HuH-7 (cell line): Measurements from ENCODE around the gene SOCS7.

ENCODE experiments used
- DNase-seq: peaks from one replicate; pipeline ENCODE4 v3.0.0; 2011; ENCODE audit warnings: low spot score

Gene SOCS7

DNA sequence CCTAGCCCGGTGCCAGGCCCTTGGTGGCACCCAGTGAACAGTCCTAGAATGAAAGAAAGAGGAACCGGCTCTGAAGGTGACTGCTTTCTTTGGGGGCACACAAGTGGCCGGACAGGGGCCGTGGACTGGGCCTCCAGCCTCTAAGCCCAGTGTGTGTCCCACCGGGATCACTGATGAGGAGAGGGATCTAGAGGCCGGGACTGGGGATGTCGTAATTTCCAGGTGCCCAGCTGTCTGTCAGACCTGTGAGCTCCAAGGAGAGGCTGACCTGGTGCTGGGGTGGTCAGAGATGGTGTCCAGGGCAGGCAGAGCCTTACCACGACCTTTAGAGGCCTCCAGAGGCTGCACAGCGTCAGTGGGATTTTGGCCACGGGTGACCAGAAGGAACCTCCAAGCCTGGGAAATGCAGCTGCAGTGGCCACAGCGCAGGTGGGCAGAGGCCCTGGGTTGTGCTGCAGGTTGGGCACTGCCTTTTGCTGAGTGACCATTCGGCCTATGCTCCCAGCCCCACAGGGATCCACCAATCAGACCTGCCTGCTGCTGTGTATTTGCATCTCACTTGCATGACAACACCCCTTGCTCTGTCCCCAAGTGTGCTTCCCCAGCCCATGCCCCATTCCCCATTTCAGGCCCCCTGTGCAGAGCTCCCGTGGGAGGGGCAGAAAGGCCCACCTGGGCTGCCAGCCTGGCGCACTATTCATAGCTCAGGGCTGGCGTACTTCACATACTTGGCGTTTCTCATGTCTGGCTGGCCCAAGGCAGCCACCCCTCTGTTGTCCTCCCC lies 89.2 kb downstream of the SOCS7 start:
- DNase-seq, result no peak

DNA sequence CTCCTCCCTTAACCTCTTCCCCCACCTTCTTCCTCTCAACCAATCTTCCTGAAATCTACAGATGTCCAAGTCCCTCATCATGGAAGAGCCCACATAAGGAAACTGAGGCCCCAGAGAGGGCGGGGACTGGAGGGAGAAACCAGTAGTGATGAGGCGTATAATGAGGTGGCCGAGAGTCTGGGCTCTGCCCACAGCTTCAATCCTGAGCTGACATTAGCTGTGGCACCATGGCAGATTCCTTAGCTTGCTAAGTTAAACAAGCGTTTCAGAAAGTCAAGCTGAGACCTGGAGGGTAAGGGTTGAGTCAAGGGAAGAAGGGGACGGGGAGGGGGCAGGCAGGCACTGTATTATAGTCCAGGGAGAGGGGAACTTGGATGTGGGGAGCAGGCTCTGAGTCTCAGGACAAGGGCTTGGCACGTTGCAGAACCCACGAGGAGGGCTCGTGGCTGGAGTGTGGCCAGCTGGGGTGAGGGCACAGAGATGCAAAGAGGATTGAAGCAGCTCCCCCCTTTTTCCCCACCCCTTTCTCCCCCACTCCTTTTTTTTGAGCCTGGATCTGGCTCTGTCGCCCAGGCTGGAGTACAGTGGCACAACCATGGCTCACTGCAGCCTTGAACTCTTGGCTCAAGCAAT lies 89.9 kb downstream of the SOCS7 start:
- no peak for DNase-seq

GRCh38 chr17:38442548-38442947 lies 90.9 kb downstream of the SOCS7 start:
- DNase-seq, result no peak

GRCh38 chr17:38443356-38444031 lies 91.8 kb downstream of the SOCS7 start:
- no peak for DNase-seq

GRCh38 chr17:38444151-38444550 lies 92.5 kb downstream of the SOCS7 start:
- peak; percentile 84 for DNase-seq

DNA sequence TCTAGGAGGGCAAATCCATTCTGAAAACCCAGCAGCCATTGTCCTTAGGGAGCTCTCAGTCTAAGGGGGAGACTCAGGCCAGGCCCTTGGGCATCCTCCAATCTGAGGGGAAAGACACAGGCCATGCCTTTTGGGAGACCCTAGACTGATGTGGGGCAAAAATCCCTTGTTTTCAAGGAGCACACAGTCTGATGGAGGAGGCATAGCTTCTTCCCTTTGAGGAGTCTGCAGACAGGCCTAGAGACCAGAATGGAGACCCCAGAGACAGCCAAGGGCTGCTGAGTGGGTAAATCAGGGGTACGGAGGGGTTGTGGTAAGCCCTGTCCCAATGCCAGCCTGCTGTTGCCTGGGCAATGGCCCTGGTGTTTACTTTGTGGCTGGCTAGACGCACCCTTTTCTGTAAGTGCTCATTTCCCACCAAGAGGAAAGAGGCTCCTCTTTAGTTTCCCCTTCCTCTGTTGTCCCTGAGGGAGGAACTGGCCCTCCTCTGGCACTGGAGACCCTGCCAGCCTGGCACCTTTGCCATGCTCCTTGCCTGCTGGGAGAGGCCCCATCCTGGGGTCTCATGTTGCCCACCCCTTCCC lies 96.0 kb downstream of the SOCS7 start:
- no peak for DNase-seq

GRCh38 chr17:38448208-38448771 lies 96.6 kb downstream of the SOCS7 start:
- DNase-seq, result no peak

DNA sequence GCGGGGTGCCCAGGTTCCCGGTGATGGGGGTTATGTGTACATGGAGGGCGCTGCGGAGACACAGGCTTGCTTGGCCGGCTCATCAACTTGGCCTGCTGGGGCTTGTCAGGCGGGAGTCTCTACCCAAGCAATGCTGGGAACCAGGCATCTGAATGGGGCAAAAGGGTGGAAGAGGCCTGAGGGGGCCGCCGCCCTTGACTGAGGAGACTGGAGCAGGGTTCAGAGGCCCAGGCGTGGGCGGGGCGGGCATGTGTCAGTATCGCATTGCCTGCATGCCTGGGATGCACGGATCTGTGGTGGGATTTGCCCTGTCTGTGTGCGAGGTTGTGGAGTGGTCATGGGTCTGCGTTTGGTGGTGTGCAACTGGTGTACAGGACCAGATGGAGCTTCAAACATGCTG lies 97.7 kb downstream of the SOCS7 start:
- no peak for DNase-seq

GRCh38 chr17:38450557-38451029 lies 98.9 kb downstream of the SOCS7 start:
- no peak for DNase-seq

DNA sequence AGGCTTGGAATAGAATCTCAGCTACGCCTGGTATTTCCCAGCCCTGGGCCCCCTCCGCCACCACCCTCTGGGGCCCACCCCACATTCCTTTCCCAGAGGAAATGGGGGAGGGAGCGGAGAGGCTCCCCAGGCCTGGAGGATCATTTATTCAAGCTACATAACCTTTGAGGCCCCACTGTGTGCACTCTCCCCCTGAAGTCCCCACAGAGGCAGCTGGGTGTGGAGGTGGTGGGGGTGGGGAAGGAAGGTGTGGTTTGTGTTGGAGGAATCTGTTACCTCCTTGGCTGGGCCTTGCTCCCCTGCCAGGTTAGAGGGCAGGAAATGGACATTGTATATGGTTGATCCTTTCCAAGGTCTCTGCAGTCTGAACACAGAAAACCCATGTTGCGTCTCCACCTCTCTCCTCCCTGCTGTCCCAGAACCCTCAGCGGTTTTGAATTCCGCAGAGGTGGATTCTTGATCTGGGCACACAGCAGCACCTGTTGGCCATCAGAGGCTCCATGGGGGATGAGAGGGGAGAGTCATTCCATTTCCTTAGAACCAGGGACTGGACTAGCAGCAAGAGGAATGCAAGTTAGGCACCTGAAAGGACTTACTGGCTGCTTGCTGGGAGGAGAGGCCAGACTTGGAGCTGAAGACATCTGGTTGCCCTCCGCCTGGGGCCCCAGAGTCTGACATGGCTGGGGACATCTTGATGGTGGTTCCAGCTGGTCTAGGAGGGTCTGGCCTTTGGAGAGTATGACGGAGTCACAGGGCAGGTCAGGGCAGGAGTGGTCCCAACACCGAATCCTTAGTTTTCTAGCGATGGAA lies 99.6 kb downstream of the SOCS7 start:
- no peak for DNase-seq

DNA sequence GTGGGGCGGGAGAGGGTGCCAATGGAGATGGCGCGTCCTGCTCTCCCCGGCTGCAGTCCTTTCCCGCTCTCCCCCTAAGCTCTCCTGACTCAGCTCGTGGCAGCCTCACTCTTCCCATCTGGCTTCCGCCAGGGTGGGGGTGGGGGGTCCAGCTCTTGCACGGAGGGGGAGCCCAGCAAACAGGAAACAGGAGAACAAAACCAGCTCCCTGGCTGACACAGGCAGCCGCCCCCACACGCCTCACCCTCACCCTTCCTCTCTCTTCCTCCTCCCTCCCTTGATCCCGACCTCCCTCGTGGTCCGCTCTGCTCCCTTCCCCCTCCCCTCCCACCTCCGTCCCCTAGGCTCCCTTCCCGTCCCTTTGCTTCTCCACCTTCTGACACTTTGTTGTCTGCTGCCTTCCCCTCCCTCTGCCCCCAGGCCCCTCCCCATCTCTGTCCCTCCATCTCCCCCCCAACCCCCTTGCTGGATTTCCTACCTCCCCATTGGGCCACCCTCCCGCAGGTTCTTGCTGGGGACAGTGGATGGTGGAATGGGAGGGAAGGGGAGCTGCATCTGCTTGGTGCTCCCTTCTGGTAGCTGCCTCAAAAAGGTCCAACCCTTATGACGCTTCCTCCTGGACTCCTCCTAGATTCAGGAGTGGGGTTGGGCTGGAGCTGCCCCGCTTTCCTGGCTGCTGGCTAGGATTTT lies 100.3 kb downstream of the SOCS7 start:
- no peak for DNase-seq

DNA sequence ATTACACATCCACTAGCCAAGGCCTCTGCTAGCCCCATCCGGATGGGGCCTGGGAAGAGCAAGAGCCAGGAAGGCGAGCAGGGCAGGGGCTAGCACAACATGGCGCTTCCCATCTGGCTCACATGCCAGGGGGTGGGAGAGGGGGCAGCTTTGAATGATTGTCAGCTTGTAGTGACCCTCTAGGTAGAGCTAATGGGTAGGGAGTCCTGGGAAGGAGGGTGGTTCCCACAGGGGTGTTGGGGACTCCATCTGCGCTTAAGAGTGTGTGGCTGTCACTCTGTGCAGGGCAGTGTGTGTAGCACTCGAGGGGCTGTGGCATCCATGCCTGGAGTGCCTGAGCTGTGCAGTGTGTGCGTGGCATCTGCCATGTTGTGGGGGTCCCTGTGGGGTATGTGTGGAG lies 101.1 kb downstream of the SOCS7 start:
- DNase-seq, result no peak

DNA sequence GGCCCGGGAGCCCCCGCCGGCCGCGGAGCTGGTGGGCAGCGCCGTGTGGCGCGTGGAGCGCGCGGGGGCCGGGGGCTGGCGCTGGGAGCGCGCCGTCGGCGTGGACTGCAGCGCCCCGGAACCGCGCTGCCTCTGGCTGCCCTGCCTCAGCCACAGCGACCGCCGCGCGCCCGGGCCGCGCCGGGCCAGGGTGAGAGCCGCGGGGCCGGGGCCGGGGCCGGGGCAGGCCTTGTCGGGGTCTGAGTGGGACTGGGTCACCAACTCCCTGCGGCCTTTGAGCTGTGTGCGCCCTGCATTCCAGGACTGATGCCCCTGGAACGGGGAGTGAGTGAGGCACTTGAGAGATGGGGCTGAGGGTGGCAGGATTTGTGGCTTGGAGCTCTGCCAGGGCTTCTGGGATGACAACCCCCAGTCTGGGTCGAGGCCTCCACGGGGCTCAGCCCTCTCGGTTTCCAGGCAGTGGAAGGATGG lies 102.3 kb downstream of the SOCS7 start:
- no peak for DNase-seq

DNA sequence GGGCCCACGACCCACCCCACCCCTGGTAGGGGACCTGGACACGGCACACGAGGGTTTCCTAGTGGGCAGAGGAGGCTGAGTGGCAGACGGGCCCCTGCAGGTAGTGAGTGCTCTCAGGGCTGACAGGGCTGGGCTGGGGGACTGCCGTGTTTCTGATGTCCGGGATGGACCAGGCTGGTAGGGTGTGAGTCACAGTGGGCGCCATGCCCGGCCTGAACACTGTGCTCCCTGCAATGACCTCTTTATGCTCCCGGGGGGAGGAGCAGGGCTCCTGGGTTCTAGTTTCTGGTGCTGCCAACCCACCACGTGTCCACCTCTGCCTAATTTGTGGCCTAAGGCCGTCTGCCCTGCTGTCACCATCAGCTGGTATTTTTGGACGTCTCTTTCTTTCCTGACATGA lies 102.9 kb downstream of the SOCS7 start:
- no peak for DNase-seq
